SK-N-SH (cell line): ENCODE data around the gene SURF6. TPM values are rescaled to one million over a fixed set of nuclear protein-coding genes. Genes with fewer than 3 reads are reported as not detected.

ENCODE experiments used
- CTCF ChIA-PET: fragments of 300-600, 350-600 bp; formaldehyde crosslinking; extraction: SDS; loops from one replicate; lab custom pipeline; 2021; lab: Yijun Ruan, JAX
- POLR2A ChIA-PET: fragments of 350-600 bp; sonication (Branson Sonifier 250); formaldehyde crosslinking; extraction: SDS; loops from one replicate; lab custom pipeline; 2020; ENCODE audit warnings: antibody characterized with exemption, inconsistent platforms; lab: Yijun Ruan, JAX
- DNase-seq: peaks from one replicate; pipeline ENCODE4 v3.0.0; 2012
- H2AFZ ChIP-seq: fragments of 200-600 bp; sonication (generic); 2 replicates; pipeline ENCODE4 v1.8.1; 2016; ENCODE audit warnings: antibody characterized with exemption, mild to moderate bottlenecking, low read depth
- H3F3A ChIP-seq: fragments of 200-600 bp; sonication (generic); replicated peaks from 2 replicates; pipeline ENCODE3; 2016; ENCODE audit warnings: antibody characterized with exemption, mild to moderate bottlenecking; ENCODE audit not compliant: insufficient read depth
- H3K27ac ChIP-seq, 2 experiments: fragments of 200-500 bp in 1 of 2; fragments of 200-600 bp in 1 of 2; sonication (Bioruptor generic) in 1 of 2; sonication (generic), shearing (Covaris generic) in 1 of 2; 2 replicates each; pipeline versions ENCODE4 v1.5.1 to v1.6.1; 2014 to 2016; ENCODE audit warnings: low read depth in 2 of 2, inconsistent platforms in 1 of 2, low read length in 1 of 2, mild to moderate bottlenecking in 1 of 2, mixed read lengths in 1 of 2
- H3K27me3 ChIP-seq: fragments of 200-600 bp; sonication (generic), shearing (Covaris generic); 2 replicates; pipeline ENCODE4 v1.6.1; 2016; ENCODE audit warnings: mixed run types; ENCODE audit not compliant: insufficient read depth
- H3K36me3 ChIP-seq, 2 experiments: fragments of 200-500 bp in 1 of 2; fragments of 200-600 bp in 1 of 2; sonication (Bioruptor generic) in 1 of 2; sonication (generic) in 1 of 2; replicated peaks in 1 of 2; 2 replicates each; pipeline versions ENCODE3 to v1.5.1; 2014 to 2016; ENCODE audit warnings: low read length in 1 of 2, mild to moderate bottlenecking in 1 of 2; ENCODE audit not compliant: insufficient read depth in 2 of 2, control insufficient read depth in 1 of 2
- H3K4me1 ChIP-seq, 2 experiments: fragments of 200-500 bp in 1 of 2; fragments of 200-600 bp in 1 of 2; sonication (Bioruptor generic) in 1 of 2; sonication (generic), shearing (Covaris generic) in 1 of 2; 2 replicates each; pipeline versions ENCODE4 v1.5.1 to v1.6.1; 2014 to 2016; ENCODE audit warnings: low read depth in 1 of 2, low read length in 1 of 2, mixed run types in 1 of 2; ENCODE audit not compliant: insufficient read depth in 2 of 2, control insufficient read depth in 1 of 2
- H3K4me2 ChIP-seq: fragments of 200-600 bp; sonication (generic), shearing (Covaris generic); 2 replicates; pipeline ENCODE4 v1.6.1; 2017; ENCODE audit warnings: mixed run types
- H3K4me3 ChIP-seq, 2 experiments: fragments of 200-500 bp in 1 of 2; fragments of 200-600 bp in 1 of 2; sonication (Bioruptor generic) in 1 of 2; sonication (generic), shearing (Covaris generic) in 1 of 2; 2 replicates each; pipeline versions ENCODE4 v1.5.1 to v1.8.1; 2014 to 2016; ENCODE audit warnings: low read depth in 2 of 2, inconsistent platforms in 1 of 2, low read length in 1 of 2, mild to moderate bottlenecking in 1 of 2, mixed read lengths in 1 of 2, moderate library complexity in 1 of 2
- H3K79me2 ChIP-seq: fragments of 200-600 bp; sonication (generic); 2 replicates; pipeline ENCODE4 v1.8.1; 2017; ENCODE audit warnings: mild to moderate bottlenecking; ENCODE audit not compliant: insufficient read depth
- H3K9ac ChIP-seq: fragments of 200-600 bp; sonication (generic); 2 replicates; pipeline ENCODE4 v1.6.1; 2017; ENCODE audit warnings: mixed run types
- H3K9me2 ChIP-seq: fragments of 200-600 bp; sonication (generic); 2 replicates; pipeline ENCODE4 v1.6.1; 2017; ENCODE audit warnings: mixed run types
- H3K9me3 ChIP-seq: fragments of 200-600 bp; sonication (generic); 2 replicates; pipeline ENCODE4 v1.6.1; 2017; ENCODE audit warnings: mixed run types, mild to moderate bottlenecking, moderate library complexity
- H4K20me1 ChIP-seq: fragments of 200-600 bp; sonication (generic); 2 replicates; pipeline ENCODE4 v1.6.1; 2017; ENCODE audit warnings: mild to moderate bottlenecking, mixed run types; ENCODE audit not compliant: insufficient read depth
- FOSL2 ChIP-seq: IDR thresholded peaks from 2 replicates; pipeline ENCODE4 v1.4.0; 2012; ENCODE audit warnings: low read depth, mild to moderate bottlenecking, moderate library complexity, borderline replicate concordance
- FOXJ3 ChIP-seq: sonication (generic); formaldehyde crosslinking; IDR thresholded peaks from 2 replicates; pipeline ENCODE4 v1.5.1; 2020; ENCODE audit warnings: mild to moderate bottlenecking, missing genetic modification reagents
- FOXM1 ChIP-seq: IDR thresholded peaks from 2 replicates; pipeline ENCODE4 v1.4.0; 2012; ENCODE audit warnings: low read depth, mild to moderate bottlenecking
- GATA2 ChIP-seq: sonication (generic); formaldehyde crosslinking; IDR thresholded peaks from 2 replicates; pipeline ENCODE4 v1.5.0; 2020; ENCODE audit warnings: mild to moderate bottlenecking, missing genetic modification reagents
- IRF3 ChIP-seq: fragments of 150-350 bp; IDR thresholded peaks from 2 replicates; pipeline ENCODE4 v1.6.1; 2016; ENCODE audit warnings: mild to moderate bottlenecking, low read depth, low read length
- NRF1 ChIP-seq: IDR thresholded peaks from 2 replicates; pipeline ENCODE4 v1.6.1; 2012; ENCODE audit warnings: low read depth, mild to moderate bottlenecking, low read length
- PBX3 ChIP-seq: IDR thresholded peaks from 2 replicates; pipeline ENCODE4; 2012
- RAD21 ChIP-seq: IDR thresholded peaks from 2 replicates; pipeline ENCODE4 v1.6.1; 2012; ENCODE audit warnings: mild to moderate bottlenecking, low read length
- REST ChIP-seq: IDR thresholded peaks from 2 replicates; pipeline ENCODE4 v1.6.1; 2012; ENCODE audit warnings: mild to moderate bottlenecking, low read depth, low read length, moderate library complexity
- RFX5 ChIP-seq: IDR thresholded peaks from 2 replicates; pipeline ENCODE4 v1.6.1; 2012; ENCODE audit warnings: mild to moderate bottlenecking, improper control_type of control experiment, low read length
- SIN3A ChIP-seq: IDR thresholded peaks from 2 replicates; pipeline ENCODE4 v1.6.1; 2012; ENCODE audit warnings: low read depth, mild to moderate bottlenecking, low read length, moderate library complexity, borderline replicate concordance
- SMC3 ChIP-seq: IDR thresholded peaks from 2 replicates; pipeline ENCODE4 v1.6.1; 2012; ENCODE audit warnings: low read depth, low read length, improper control_type of control experiment
- USF1 ChIP-seq: IDR thresholded peaks from 2 replicates; pipeline ENCODE4 v1.4.0; 2012; ENCODE audit warnings: low read depth, borderline replicate concordance
- ZBTB33 ChIP-seq: IDR thresholded peaks from 2 replicates; pipeline ENCODE4 v1.4.0; 2012; ENCODE audit warnings: low read depth, borderline replicate concordance
- WGBS: methylation state at CpG from one replicate; pipeline ENCODE4 v1.1.6; 2017; ENCODE audit warnings: low lambda C conversion rate; 5-methylcytosine and 5-hydroxymethylcytosine counted together
- polyA plus RNA-seq, 3 experiments: library from polyadenylated mRNA; depleted of rRNA; stranded (reverse); fragments of >200 nt; gene quantifications; 2 replicates each; pipeline ENCODE4 v1.2.3, GENCODE V29; 2012

The SURF6 gene
- polyA plus RNA-seq, 1 of the 3 experiments (the other 2 are of a cell fraction): 44.5 TPM

GRCh38 chr9:133384736-133385321, 48.8 kb upstream of the SURF6 start:
- POLR2A ChIA-PET: no interaction called here
- no peak for TF ChIP-seq FOXJ3 (CRISPR knock-in tag)
- TF ChIP-seq FOXM1: no peak
- TF ChIP-seq GATA2 (CRISPR knock-in tag): no peak
- no peak for TF ChIP-seq RFX5
- TF ChIP-seq REST: no peak
- no peak for TF ChIP-seq FOSL2
- no peak for TF ChIP-seq USF1
- TF ChIP-seq IRF3: no peak
- TF ChIP-seq, all 33 proteins: peak for 0
- no peaks in the 10 kb centered on the region for H3K9me3 ChIP-seq
- H3K4me2 ChIP-seq: no peak overlapping the region
- no peak for DNase-seq
- H3K36me3 ChIP-seq: no peaks in the 10 kb centered on the region
- no peak overlapping the region for H3K4me3 ChIP-seq
- H2AFZ ChIP-seq: no peak overlapping the region
- no peaks in the 10 kb centered on the region for H4K20me1 ChIP-seq
- no peak overlapping the region for H3K27ac ChIP-seq
- no peaks in the 10 kb centered on the region for H3K4me1 ChIP-seq
- no peaks in the 10 kb centered on the region for H3K27me3 ChIP-seq
- CTCF ChIA-PET: interaction anchor here (1.2 to 1.3 kb wide), 2 partner anchors 100 to 102 kb away, joined by 4 to 6 read pairs; no protein-coding TSS in a partner anchor
- H3K79me2 ChIP-seq: no peaks in the 10 kb centered on the region
- no peaks in the 10 kb centered on the region for H3K9me2 ChIP-seq
- H3K9ac ChIP-seq: no peak overlapping the region
- WGBS: 81% methylated on average over 13 of the region's 17 CpGs
- no peaks in the 10 kb centered on the region for H3F3A ChIP-seq

- Histone ChIP-seq H3K9ac (no peak overlapping the region), H3K79me2 (no peaks in the 10 kb centered on the region), H3K9me3 (no peaks in the 10 kb centered on the region), H3K4me3 (no peak overlapping the region), H3K27me3 (no peaks in the 10 kb centered on the region), H3F3A (no peaks in the 10 kb centered on the region), H3K9me2 (no peaks in the 10 kb centered on the region), H4K20me1 (no peaks in the 10 kb centered on the region), H3K4me2 (no peak overlapping the region), H3K4me1 (no peaks in the 10 kb centered on the region), H3K36me3 (no peaks in the 10 kb centered on the region), H3K27ac (no peak overlapping the region), H2AFZ (no peak overlapping the region)
- no peak for DNase-seq
- CTCF ChIA-PET: interaction anchor here (1.2 kb wide), 1 partner anchor 101 kb away, joined by 6 read pairs; no protein-coding TSS in a partner anchor
- no peak for TF ChIP-seq IRF3
- no peak for TF ChIP-seq ZBTB33
- no peak for TF ChIP-seq SIN3A
- no peak for TF ChIP-seq SMC3
- TF ChIP-seq RAD21: no peak
- TF ChIP-seq PBX3: no peak
- no peak for TF ChIP-seq FOXJ3 (CRISPR knock-in tag)
- TF ChIP-seq FOSL2: no peak
- TF ChIP-seq NRF1: no peak
- no peak for TF ChIP-seq USF1
- 96% methylated on average over 3 of the region's 3 CpGs for WGBS
- POLR2A ChIA-PET: no interaction called here
Observed at GRCh38 chr9:133383438-133383837, 47.5 kb upstream of the SURF6 start.
